ENCODE data around the gene CREG2.

CREG2 gene

DNA sequence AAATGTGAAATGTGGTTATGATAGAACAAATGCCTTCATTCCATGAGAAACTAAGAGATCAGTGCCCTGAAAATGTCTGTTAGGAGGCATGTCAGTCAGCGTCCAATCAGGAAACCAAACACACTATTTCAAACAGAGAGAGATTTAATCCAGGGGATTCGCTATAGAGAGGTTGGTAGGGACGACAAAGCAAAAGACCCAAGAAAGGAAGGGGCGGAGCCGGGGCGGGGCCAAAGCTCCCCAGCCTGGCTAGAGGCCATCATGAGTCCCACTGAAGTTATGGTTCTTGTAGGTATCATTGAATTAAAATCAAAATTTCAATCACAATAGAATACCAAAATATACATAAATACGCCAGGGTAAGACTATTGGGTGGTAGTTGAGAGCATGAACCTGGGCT lies 45.9 kb downstream of the CREG2 start:
- H2BK5ac ChIP-seq (ENCODE audit: low read length) = no peak overlapping the region
- H2BK15ac ChIP-seq (ENCODE audit: low read length) = no peak overlapping the region
- no peak overlapping the region for H2BK120ac ChIP-seq (ENCODE audit: low read depth, low read length)
- no peak overlapping the region for H3K4ac ChIP-seq (ENCODE audit: low read length)
- H4K8ac ChIP-seq (ENCODE audit: low read depth, low read length) = no peak overlapping the region
- H3K18ac ChIP-seq (ENCODE audit: low read length) = no peak overlapping the region
- no peak overlapping the region for H3K14ac ChIP-seq (ENCODE audit: low read length)
- no peak for DNase-seq (ENCODE audit: low spot score)
- no peak overlapping the region for H2AK5ac ChIP-seq (ENCODE audit: low read depth, low read length)
- H2BK12ac ChIP-seq (ENCODE audit: low read length) = no peak overlapping the region
- H3K9ac ChIP-seq (ENCODE audit: low read depth, low read length, poor library complexity) = no peak overlapping the region
- H2AFZ ChIP-seq (ENCODE audit: low read length) = no peak overlapping the region
- peaks cover 0 to 2% (median 0%) of the 10 kb centered on the region in 3 experiments for H3K27me3 ChIP-seq (ENCODE audit: control insufficient read depth in 3 of 3, insufficient read depth in 3 of 3, low read depth in 1 of 3, low read length in 3 of 3)
- no peak overlapping the region for H3K27ac ChIP-seq (replicated peaks; ENCODE audit: low read length)
- H3K4me2 ChIP-seq (ENCODE audit: insufficient read depth, low read length, poor library complexity, severe bottlenecking) = no peak overlapping the region
- peaks cover 0 to 1% of the 10 kb centered on the region in 2 donors for H3K4me1 ChIP-seq (ENCODE audit: control insufficient read depth in 2 of 2, insufficient read depth in 1 of 2, low read depth in 1 of 2, low read length in 2 of 2)
- H3K36me3 ChIP-seq (replicated peaks in 1 of 2; ENCODE audit: control insufficient read depth in 2 of 2, insufficient read depth in 2 of 2, low read length in 2 of 2) = no peaks in the 10 kb centered on the region
- H4K91ac ChIP-seq (ENCODE audit: low read depth, low read length, poor library complexity) = no peak overlapping the region
- H3K9me3 ChIP-seq (replicated peaks in 1 of 2; ENCODE audit: control insufficient read depth in 2 of 2, insufficient read depth in 1 of 2, low read depth in 1 of 2, low read length in 2 of 2) = no peaks in the 10 kb centered on the region
- H3K79me1 ChIP-seq (ENCODE audit: low read depth, low read length) = no peaks in the 10 kb centered on the region
- no CpG with 5 or more reads among the region's 7 CpGs for WGBS, 2 donors (ENCODE audit: extremely low coverage in 2 of 2, insufficient read length in 2 of 2, insufficient replicate concordance in 1 of 2)
- H3K23ac ChIP-seq (ENCODE audit: low read depth, low read length, poor library complexity) = no peak overlapping the region
- no peak overlapping the region for H3K4me3 ChIP-seq (ENCODE audit: low read length in 2 of 2)

- H2BK12ac ChIP-seq (ENCODE audit: low read length) = no peak overlapping the region
Observed at GRCh38 chr2:101340141-101340551, 47.2 kb downstream of the CREG2 start.

DNA sequence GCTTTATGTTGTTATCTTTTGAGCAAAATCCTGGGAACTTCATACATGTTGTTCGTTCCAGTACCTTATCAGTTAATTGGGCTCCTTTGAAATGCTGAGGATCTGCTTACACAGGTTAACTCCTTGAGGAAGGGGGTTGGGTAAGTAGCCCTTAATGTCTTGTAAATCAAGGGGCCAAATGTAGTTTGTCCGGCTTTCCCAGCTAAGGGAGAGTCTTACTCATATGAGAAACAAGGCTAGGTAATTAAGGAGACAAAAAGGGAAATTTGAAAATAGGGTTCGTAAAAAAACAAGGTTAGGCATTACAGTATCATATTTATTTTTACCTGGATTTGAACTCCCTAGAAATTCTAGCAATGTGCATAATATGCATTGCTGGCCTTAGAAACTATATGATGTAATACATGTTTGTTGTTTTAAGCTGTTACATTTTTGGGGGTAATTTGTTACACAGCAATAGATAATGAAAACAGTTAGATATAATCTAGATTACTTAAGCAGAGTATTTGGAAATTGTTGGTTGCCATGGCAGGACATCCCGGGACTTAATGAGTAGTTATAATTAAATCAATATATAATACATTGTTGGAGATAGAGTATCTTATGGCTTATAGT lies 47.9 kb downstream of the CREG2 start:
- H2AK5ac ChIP-seq (ENCODE audit: low read depth, low read length) = no peak overlapping the region
- H2AFZ ChIP-seq (ENCODE audit: low read length) = no peak overlapping the region
- no peaks in the 10 kb centered on the region for H3K27me3 ChIP-seq (ENCODE audit: control insufficient read depth in 3 of 3, insufficient read depth in 3 of 3, low read depth in 1 of 3, low read length in 3 of 3)
- H3K9me3 ChIP-seq (replicated peaks in 1 of 2; ENCODE audit: control insufficient read depth in 2 of 2, insufficient read depth in 1 of 2, low read depth in 1 of 2, low read length in 2 of 2) = no peaks in the 10 kb centered on the region
- H3K4ac ChIP-seq (ENCODE audit: low read length) = no peak overlapping the region
- no peak overlapping the region for H2BK12ac ChIP-seq (ENCODE audit: low read length)
- H3K4me3 ChIP-seq (ENCODE audit: low read length in 2 of 2) = no peak overlapping the region
- H4K8ac ChIP-seq (ENCODE audit: low read depth, low read length) = no peak overlapping the region
- H3K9ac ChIP-seq (ENCODE audit: low read depth, low read length, poor library complexity) = no peak overlapping the region
- H3K4me1 ChIP-seq (ENCODE audit: control insufficient read depth in 2 of 2, insufficient read depth in 1 of 2, low read depth in 1 of 2, low read length in 2 of 2) = peaks cover 0 to 1% of the 10 kb centered on the region in 2 donors
- H2BK5ac ChIP-seq (ENCODE audit: low read length) = no peak overlapping the region
- no peak overlapping the region for H3K18ac ChIP-seq (ENCODE audit: low read length)
- no peak overlapping the region for H2BK15ac ChIP-seq (ENCODE audit: low read length)
- H3K23ac ChIP-seq (ENCODE audit: low read depth, low read length, poor library complexity) = no peak overlapping the region
- H2BK120ac ChIP-seq (ENCODE audit: low read depth, low read length) = no peak overlapping the region
- H3K27ac ChIP-seq (replicated peaks; ENCODE audit: low read length) = no peak overlapping the region
- H3K79me1 ChIP-seq (ENCODE audit: low read depth, low read length) = no peaks in the 10 kb centered on the region
- no peak overlapping the region for H3K4me2 ChIP-seq (ENCODE audit: insufficient read depth, low read length, poor library complexity, severe bottlenecking)
- WGBS, 2 donors (ENCODE audit: extremely low coverage in 2 of 2, insufficient read length in 2 of 2, insufficient replicate concordance in 1 of 2) = no CpG with 5 or more reads among the region's 4 CpGs
- H4K91ac ChIP-seq (ENCODE audit: low read depth, low read length, poor library complexity) = no peak overlapping the region
- no peak overlapping the region for H3K14ac ChIP-seq (ENCODE audit: low read length)
- no peaks in the 10 kb centered on the region for H3K36me3 ChIP-seq (replicated peaks in 1 of 2; ENCODE audit: control insufficient read depth in 2 of 2, insufficient read depth in 2 of 2, low read length in 2 of 2)
- DNase-seq (ENCODE audit: low spot score) = no peak

More at GRCh38 chr2:101340141-101340551, 47.2 kb downstream of the CREG2 start:
- Histone ChIP-seq H3K4me3 (ENCODE audit: low read length in 2 of 2) (no peak overlapping the region), H3K79me1 (ENCODE audit: low read depth, low read length) (no peaks in the 10 kb centered on the region), H4K91ac (ENCODE audit: low read depth, low read length, poor library complexity) (no peak overlapping the region), H3K9me3 (replicated peaks in 1 of 2; ENCODE audit: control insufficient read depth in 2 of 2, insufficient read depth in 1 of 2, low read depth in 1 of 2, low read length in 2 of 2) (no peaks in the 10 kb centered on the region), H3K18ac (ENCODE audit: low read length) (no peak overlapping the region), H3K4me1 (ENCODE audit: control insufficient read depth in 2 of 2, insufficient read depth in 1 of 2, low read depth in 1 of 2, low read length in 2 of 2) (peaks cover 0 to 1% of the 10 kb centered on the region in 2 donors), H2BK120ac (ENCODE audit: low read depth, low read length) (no peak overlapping the region), H3K14ac (ENCODE audit: low read length) (no peak overlapping the region), H2AK5ac (ENCODE audit: low read depth, low read length) (no peak overlapping the region), H3K27me3 (ENCODE audit: control insufficient read depth in 3 of 3, insufficient read depth in 3 of 3, low read depth in 1 of 3, low read length in 3 of 3) (peaks cover 0 to 2% (median 0%) of the 10 kb centered on the region in 3 experiments), H2BK5ac (ENCODE audit: low read length) (no peak overlapping the region), H3K23ac (ENCODE audit: low read depth, low read length, poor library complexity) (no peak overlapping the region), H3K27ac (replicated peaks; ENCODE audit: low read length) (no peak overlapping the region), H3K4ac (ENCODE audit: low read length) (no peak overlapping the region), H2AFZ (ENCODE audit: low read length) (no peak overlapping the region), H2BK15ac (ENCODE audit: low read length) (no peak overlapping the region), H4K8ac (ENCODE audit: low read depth, low read length) (no peak overlapping the region), H3K4me2 (ENCODE audit: insufficient read depth, low read length, poor library complexity, severe bottlenecking) (no peak overlapping the region), H3K36me3 (replicated peaks in 1 of 2; ENCODE audit: control insufficient read depth in 2 of 2, insufficient read depth in 2 of 2, low read length in 2 of 2) (no peaks in the 10 kb centered on the region), H3K9ac (ENCODE audit: low read depth, low read length, poor library complexity) (no peak overlapping the region)
- no CpG with 5 or more reads among the region's 1 CpG for WGBS, 2 donors (ENCODE audit: extremely low coverage in 2 of 2, insufficient read length in 2 of 2, insufficient replicate concordance in 1 of 2)
- no peak for DNase-seq (ENCODE audit: low spot score)

DNA sequence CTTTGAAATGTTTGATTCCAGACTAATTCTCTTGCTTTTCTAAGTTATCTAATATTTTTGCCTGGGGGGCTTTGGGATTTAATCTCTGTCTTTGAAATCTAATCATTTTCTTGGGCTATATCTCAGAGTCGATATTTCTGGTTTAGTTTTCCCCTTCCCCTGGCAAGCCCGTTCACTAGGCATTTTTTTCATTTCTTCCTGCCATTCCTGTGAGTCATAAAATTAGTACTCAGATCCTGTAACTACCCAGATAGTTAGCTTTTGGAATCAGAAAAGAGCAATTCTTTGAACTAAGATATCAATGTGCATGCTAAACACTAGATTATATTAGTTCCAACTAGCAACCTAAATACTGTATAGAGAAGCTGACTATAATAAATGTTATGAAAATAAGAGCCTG lies 49.4 kb downstream of the CREG2 start:
- Histone ChIP-seq H3K4me2 (ENCODE audit: insufficient read depth, low read length, poor library complexity, severe bottlenecking) (no peak overlapping the region), H4K91ac (ENCODE audit: low read depth, low read length, poor library complexity) (no peak overlapping the region), H3K36me3 (replicated peaks in 1 of 2; ENCODE audit: control insufficient read depth in 2 of 2, insufficient read depth in 2 of 2, low read length in 2 of 2) (no peaks in the 10 kb centered on the region), H2BK5ac (ENCODE audit: low read length) (no peak overlapping the region), H3K4me1 (ENCODE audit: control insufficient read depth in 2 of 2, insufficient read depth in 1 of 2, low read depth in 1 of 2, low read length in 2 of 2) (peaks cover 0 to 1% of the 10 kb centered on the region in 2 donors), H3K27me3 (ENCODE audit: control insufficient read depth in 3 of 3, insufficient read depth in 3 of 3, low read depth in 1 of 3, low read length in 3 of 3) (no peaks in the 10 kb centered on the region), H2AK5ac (ENCODE audit: low read depth, low read length) (no peak overlapping the region), H2BK15ac (ENCODE audit: low read length) (no peak overlapping the region), H2AFZ (ENCODE audit: low read length) (no peak overlapping the region), H3K4me3 (ENCODE audit: low read length in 2 of 2) (no peak overlapping the region), H2BK120ac (ENCODE audit: low read depth, low read length) (no peak overlapping the region), H3K23ac (ENCODE audit: low read depth, low read length, poor library complexity) (no peak overlapping the region), H3K9me3 (replicated peaks in 1 of 2; ENCODE audit: control insufficient read depth in 2 of 2, insufficient read depth in 1 of 2, low read depth in 1 of 2, low read length in 2 of 2) (no peaks in the 10 kb centered on the region), H3K14ac (ENCODE audit: low read length) (no peak overlapping the region), H3K4ac (ENCODE audit: low read length) (no peak overlapping the region), H3K9ac (ENCODE audit: low read depth, low read length, poor library complexity) (no peak overlapping the region), H3K79me1 (ENCODE audit: low read depth, low read length) (no peaks in the 10 kb centered on the region), H2BK12ac (ENCODE audit: low read length) (no peak overlapping the region), H3K27ac (replicated peaks; ENCODE audit: low read length) (no peak overlapping the region), H4K8ac (ENCODE audit: low read depth, low read length) (no peak overlapping the region), H3K18ac (ENCODE audit: low read length) (no peak overlapping the region)
- WGBS, 2 donors (ENCODE audit: extremely low coverage in 2 of 2, insufficient read length in 2 of 2, insufficient replicate concordance in 1 of 2) = no CpG with 5 or more reads among the region's 2 CpGs
- no peak for DNase-seq (ENCODE audit: low spot score)
